ENCODE results near the gene KCNF1. TPM values are rescaled to one million over a fixed set of nuclear protein-coding genes. Genes with fewer than 3 reads are reported as not detected.

The KCNF1 gene
- total and polyA plus RNA-seq, 2 of the 8 experiments (the other 6 are each of a cell fraction or from before 2014, with no cell fraction given), result 0.48 to 1.5 TPM

- no peak for TF ChIP-seq USF2 (IDR thresholded peaks at IDR 0.05; ENCODE audit: low read length)
- TF ChIP-seq JUND (IDR thresholded peaks at IDR 0.05; ENCODE audit: low read length), result no peak
- no peak for TF ChIP-seq SUZ12 (IDR thresholded peaks at IDR 0.05; ENCODE audit: low read length)
- TF ChIP-seq TAF1 (IDR thresholded peaks at IDR 0.05; ENCODE audit: low read depth, low read length), result no peak
- TF ChIP-seq HDAC2 (IDR thresholded peaks at IDR 0.05; ENCODE audit: borderline replicate concordance in 1 of 2, low read depth in 2 of 2, low read length in 2 of 2), result no peak
- no peak for TF ChIP-seq EZH2 (IDR thresholded peaks at IDR 0.05; ENCODE audit: low read depth, low read length, severe bottlenecking)
Observed at GRCh38 chr2:10862330-10862729, 49.4 kb upstream of the KCNF1 start (continued).
